Measurements from ENCODE around the gene GOLGA8J.
"Not testable (repeated sequence)": the region's sequence is repeated elsewhere in the genome, so short reads cannot be mapped to it uniquely, and the experiment has no call there.

GOLGA8J gene

GRCh38 chr15:30073915-30074314 is 8.8 kb upstream of the GOLGA8J start:
- no peak for DNase-seq (ENCODE audit: low read depth in 2 of 2)

DNA sequence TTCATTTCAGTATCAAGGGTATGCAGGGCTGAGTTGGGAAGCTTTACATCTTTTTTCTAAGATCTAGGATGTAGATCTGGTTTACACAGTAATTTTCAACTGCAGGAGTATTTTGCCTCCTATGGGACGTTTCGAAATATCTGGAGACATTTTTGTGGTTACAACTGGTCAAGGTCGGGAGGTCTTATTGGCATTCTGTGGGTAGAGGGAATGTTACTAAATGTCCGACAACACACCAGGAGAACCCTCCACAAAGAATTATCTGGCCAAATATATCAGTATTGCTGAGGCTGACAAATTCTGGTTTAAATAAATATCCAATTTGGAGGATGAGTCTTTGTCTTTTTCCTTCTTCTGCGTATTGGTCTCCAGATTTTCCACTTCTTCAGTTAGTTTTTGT is 1.9 kb upstream of the GOLGA8J start:
- not testable (repeated sequence) for DNase-seq (ENCODE audit: low read depth in 2 of 2)

- DNase-seq (ENCODE audit: low read depth in 2 of 2), result not testable (repeated sequence)
Measured at GRCh38 chr15:30097827-30098226, 15.1 kb downstream of the GOLGA8J start.

- not testable (repeated sequence) for DNase-seq (ENCODE audit: low read depth in 2 of 2)
Measured at GRCh38 chr15:30102890-30103289, 20.1 kb downstream of the GOLGA8J start.

- not testable (repeated sequence) for DNase-seq (ENCODE audit: low read depth in 2 of 2)
Measured at GRCh38 chr15:30103941-30104507, 21.3 kb downstream of the GOLGA8J start.

DNA sequence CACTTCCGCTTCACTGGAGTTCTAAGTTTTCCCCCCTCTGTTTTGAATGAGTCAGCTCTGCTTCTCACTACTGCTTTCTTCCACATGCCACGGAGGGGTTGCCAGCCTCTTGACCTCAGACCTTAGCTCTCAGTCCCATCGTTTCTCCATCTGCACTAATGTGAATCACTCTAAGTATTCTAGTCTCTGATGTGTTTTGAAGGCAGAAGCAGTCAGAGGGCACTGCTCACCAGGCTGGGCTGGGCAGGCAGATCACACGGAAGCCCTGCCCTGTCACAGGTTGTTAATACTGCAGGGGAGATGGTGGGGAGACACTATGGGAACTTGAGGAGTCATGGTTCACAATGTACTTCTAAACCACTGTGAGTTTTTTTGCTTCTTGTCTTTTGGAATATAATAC is 27.8 kb downstream of the GOLGA8J start:
- not testable (repeated sequence) for DNase-seq (ENCODE audit: low read depth in 2 of 2)

DNA sequence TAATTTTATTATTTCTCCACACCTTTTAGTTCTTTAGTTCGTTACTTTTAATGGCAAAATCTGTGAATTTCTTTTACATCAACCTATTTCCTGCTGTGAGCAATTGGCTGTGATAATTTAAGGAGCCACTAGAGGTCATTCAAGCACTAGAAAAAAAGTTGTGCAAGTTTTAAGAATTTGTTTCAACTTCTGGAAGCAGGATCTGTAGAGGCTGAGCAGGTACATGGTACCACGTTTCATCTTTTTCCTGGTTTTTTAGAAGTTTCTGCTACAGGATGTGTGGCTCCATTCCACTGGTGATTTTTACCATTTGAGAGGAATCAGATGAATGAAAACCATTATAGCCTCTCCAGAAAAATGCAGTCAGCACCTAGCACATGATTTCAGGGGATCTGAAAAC is 47.3 kb downstream of the GOLGA8J start:
- not testable (repeated sequence) for DNase-seq (ENCODE audit: low read depth in 2 of 2)

GRCh38 chr15:30134751-30135150 is 52.0 kb downstream of the GOLGA8J start, which contains the start of gene GOLGA8T:
Gene GOLGA8T (plus strand): TSS chr15:30135051. CDS start chr15:30135149, 98 bp downstream.
- DNase-seq (ENCODE audit: low read depth in 2 of 2), result not testable (repeated sequence)

All from activated CD4-positive, alpha-beta T cell treated with anti-CD3 and anti-CD28 coated beads for 24 hours (primary cell).